Gastroesophageal sphincter (tissue), 3 donors: ENCODE measurements around the gene GOLGA8H.
"Not testable (repeated sequence)": the region's sequence is repeated elsewhere in the genome, so short reads cannot be mapped to it uniquely, and the experiment has no call there.

Experiments
- POLR2A ChIP-seq, 2 donors: fragments of 450-650 bp; IDR thresholded peaks; one replicate each; pipeline ENCODE4 v1.6.1; 2017; ENCODE audit warnings: antibody characterized with exemption in 2 of 2, mild to moderate bottlenecking in 2 of 2, moderate library complexity in 1 of 2
- POLR2AphosphoS5 ChIP-seq: sonication (generic); formaldehyde crosslinking; IDR thresholded peaks from one replicate; pipeline ENCODE4 v1.6.1; 2017; ENCODE audit warnings: antibody characterized with exemption
- TF ChIP-seq, protein P1 (sequence below), 4 experiments: fragments of 200-600 bp in 2 of 4; fragments of 450-650 bp in 2 of 4; sonication (generic) in 1 of 4; IDR thresholded peaks; one replicate each; pipeline ENCODE4 v1.5.1; 2017 to 2019; ENCODE audit warnings: antibody characterized with exemption in 4 of 4, mild to moderate bottlenecking in 2 of 4, moderate library complexity in 2 of 4

DNA sequence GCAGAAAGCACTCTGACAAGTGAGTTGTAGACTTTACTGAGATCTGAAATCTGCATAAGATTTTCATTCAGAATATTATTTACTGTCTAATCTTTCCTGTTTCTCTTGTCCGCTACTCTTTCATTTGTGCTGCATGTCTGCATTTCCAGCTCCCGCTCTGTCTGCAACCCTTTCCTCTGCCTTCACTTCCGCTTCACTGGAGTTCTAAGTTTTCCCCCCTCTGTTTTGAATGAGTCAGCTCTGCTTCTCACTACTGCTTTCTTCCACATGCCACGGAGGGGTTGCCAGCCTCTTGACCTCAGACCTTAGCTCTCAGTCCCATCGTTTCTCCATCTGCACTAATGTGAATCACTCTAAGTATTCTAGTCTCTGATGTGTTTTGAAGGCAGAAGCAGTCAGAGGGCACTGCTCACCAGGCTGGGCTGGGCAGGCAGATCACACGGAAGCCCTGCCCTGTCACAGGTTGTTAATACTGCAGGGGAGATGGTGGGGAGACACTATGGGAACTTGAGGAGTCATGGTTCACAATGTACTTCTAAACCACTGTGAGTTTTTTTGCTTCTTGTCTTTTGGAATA, 24.3 kb upstream of the GOLGA8H start:
- TF ChIP-seq, protein P1, sequence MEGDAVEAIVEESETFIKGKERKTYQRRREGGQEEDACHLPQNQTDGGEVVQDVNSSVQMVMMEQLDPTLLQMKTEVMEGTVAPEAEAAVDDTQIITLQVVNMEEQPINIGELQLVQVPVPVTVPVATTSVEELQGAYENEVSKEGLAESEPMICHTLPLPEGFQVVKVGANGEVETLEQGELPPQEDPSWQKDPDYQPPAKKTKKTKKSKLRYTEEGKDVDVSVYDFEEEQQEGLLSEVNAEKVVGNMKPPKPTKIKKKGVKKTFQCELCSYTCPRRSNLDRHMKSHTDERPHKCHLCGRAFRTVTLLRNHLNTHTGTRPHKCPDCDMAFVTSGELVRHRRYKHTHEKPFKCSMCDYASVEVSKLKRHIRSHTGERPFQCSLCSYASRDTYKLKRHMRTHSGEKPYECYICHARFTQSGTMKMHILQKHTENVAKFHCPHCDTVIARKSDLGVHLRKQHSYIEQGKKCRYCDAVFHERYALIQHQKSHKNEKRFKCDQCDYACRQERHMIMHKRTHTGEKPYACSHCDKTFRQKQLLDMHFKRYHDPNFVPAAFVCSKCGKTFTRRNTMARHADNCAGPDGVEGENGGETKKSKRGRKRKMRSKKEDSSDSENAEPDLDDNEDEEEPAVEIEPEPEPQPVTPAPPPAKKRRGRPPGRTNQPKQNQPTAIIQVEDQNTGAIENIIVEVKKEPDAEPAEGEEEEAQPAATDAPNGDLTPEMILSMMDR (IDR thresholded peaks at IDR 0.05), result not testable (repeated sequence)
- TF ChIP-seq POLR2AphosphoS5; POLR2A (IDR thresholded peaks at IDR 0.05): not testable (repeated sequence)
